ENCODE data around the gene EDN2.

The EDN2 gene

DNA sequence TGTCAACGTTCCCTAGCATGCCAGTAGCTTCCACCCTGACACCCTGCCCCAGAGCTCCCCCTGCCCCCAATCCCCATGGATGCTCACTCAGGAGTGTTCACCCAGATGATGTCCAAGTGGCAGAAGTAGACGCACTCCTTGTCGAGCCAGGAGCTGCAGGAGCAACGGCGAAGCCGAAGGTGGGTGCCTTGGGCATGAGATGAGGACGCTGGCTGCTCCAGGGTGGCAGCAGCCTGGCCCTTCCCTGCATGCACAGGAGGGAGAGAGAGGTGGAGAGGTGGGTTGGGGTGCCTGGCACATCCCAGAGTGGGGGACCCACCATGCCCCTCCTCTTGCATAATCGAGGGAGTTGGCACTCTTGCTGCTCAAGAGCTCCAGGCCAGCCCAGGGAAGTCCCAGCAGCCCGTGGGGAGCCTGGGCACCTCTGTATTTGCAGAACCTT is 502 bp downstream of the EDN2 start:
- TF ChIP-seq, protein P1, sequence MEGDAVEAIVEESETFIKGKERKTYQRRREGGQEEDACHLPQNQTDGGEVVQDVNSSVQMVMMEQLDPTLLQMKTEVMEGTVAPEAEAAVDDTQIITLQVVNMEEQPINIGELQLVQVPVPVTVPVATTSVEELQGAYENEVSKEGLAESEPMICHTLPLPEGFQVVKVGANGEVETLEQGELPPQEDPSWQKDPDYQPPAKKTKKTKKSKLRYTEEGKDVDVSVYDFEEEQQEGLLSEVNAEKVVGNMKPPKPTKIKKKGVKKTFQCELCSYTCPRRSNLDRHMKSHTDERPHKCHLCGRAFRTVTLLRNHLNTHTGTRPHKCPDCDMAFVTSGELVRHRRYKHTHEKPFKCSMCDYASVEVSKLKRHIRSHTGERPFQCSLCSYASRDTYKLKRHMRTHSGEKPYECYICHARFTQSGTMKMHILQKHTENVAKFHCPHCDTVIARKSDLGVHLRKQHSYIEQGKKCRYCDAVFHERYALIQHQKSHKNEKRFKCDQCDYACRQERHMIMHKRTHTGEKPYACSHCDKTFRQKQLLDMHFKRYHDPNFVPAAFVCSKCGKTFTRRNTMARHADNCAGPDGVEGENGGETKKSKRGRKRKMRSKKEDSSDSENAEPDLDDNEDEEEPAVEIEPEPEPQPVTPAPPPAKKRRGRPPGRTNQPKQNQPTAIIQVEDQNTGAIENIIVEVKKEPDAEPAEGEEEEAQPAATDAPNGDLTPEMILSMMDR (IDR thresholded peaks at IDR 0.05; ENCODE audit: borderline replicate concordance, insufficient read depth, low read depth, low read length): no peak
- no peak overlapping the region for H3K4me3 ChIP-seq (ENCODE audit: low read depth, low read length)

DNA sequence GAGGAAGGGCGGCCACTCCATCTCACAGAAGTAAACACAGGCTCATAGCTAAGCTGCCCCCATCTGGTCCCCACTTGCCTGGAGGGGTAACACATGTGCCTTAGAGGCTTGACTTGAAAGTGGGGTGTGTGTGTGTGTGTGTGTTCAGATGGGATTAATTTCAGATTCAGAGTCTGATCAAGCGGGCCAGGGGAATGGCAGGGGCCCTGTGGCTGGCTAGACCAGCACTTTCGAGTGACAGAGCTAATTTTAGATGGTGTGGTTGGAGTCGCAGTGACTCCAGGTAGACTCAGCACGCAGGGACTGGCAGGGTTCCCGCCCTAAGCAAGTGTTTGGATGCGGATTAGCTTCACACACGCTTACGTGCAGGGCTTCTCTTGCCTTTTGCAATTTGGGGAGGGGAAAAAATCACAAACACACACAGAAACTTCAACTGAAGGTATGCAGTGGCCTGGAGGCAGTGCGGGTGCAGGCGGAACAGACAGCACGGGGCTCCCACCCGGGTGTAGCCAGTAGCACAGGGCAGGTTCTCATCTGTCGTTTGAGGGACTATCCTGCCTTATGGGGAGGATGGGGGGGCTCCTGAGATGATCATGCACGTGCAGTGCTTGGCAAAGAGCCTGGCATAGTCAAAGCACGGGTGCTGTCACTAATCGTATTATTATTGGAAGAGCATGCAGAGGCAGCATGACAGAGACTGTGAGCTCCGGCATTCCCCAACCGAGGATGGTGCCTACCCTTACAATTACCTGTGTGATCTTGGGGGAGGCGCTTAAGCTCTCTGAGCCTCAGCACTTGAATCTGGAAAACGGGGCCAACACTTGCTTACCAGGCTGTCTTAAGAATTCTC is 1.3 kb downstream of the EDN2 start:
- TF ChIP-seq, protein P1 (IDR thresholded peaks at IDR 0.05; ENCODE audit: borderline replicate concordance, insufficient read depth, low read depth, low read length): no peak
- no peak overlapping the region for H3K4me3 ChIP-seq (ENCODE audit: low read depth, low read length)

DNA sequence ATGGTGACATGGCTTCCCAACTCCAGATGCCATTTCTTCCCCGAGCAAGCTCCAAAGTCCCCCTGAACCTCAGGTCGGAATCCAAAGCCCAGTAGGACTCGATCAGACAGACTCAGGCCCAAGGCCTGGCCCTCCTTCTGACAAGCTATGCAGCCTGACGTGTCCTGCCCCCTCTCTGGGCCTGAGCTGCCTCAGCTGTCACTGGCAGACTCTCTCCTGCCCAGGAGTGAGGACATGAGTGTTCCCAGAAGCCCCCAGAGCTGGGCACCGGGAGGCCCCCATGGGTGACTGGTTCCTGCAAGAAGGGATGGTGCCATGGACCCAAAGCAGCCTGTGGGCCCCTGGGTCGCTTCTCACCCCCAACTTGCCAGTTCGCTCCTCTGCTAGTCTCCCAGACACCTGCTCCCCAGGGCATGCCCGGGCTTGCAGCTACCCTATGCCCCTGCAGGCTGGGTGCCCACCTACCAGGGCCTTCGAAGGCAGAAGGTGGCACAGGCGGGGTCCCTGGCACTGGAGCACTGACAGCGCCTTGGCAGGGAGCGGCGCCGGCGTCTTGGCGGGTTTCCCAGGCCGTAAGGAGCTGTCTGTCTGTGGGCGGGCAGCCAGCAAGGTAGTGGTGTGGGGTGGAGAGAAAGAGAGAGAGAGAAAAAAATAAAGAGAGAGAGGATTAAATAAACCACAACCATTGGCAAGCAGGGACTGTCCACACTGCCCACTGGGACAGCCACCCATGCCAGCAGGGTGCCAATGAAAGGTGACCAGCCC is 2.3 kb downstream of the EDN2 start:
- TF ChIP-seq, protein P1 (IDR thresholded peaks at IDR 0.05; ENCODE audit: borderline replicate concordance, insufficient read depth, low read depth, low read length): no peak
- no peak overlapping the region for H3K4me3 ChIP-seq (ENCODE audit: low read depth, low read length)

DNA sequence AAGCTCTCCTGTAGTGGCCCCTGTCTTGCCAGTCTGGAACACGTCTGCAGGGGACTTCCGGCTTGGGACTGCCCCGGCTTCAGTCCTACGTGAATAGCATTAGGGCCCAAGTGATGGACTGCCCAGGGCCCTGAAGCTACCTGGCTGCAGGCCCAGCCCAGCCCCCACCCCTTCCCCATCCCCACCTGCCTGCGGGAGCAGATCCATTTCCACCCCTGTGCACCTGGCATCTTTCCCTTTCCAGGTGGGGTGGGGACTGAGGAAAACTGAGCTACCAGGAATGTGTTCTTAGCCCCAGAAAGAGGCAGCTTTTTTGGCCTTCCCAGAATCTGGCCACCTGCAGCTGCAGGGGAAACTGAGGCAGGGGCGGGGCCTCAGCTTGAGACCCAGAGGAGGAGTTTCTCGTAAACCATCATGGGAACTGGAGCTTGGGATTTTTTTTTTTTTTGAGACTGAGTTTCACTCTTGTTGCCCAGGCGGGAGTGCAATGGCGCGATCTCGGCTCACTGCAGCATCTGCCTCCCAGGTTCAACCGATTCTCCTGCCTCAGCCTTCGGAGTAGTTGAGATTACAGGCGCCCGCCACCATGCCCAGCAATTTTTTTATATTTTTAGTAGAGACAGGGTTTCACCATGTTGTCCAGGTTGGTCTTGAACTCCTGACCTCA is 3.2 kb downstream of the EDN2 start:
- TF ChIP-seq, protein P1 (IDR thresholded peaks at IDR 0.05; ENCODE audit: borderline replicate concordance, insufficient read depth, low read depth, low read length): no peak
- no peak overlapping the region for H3K4me3 ChIP-seq (ENCODE audit: low read depth, low read length)

DNA sequence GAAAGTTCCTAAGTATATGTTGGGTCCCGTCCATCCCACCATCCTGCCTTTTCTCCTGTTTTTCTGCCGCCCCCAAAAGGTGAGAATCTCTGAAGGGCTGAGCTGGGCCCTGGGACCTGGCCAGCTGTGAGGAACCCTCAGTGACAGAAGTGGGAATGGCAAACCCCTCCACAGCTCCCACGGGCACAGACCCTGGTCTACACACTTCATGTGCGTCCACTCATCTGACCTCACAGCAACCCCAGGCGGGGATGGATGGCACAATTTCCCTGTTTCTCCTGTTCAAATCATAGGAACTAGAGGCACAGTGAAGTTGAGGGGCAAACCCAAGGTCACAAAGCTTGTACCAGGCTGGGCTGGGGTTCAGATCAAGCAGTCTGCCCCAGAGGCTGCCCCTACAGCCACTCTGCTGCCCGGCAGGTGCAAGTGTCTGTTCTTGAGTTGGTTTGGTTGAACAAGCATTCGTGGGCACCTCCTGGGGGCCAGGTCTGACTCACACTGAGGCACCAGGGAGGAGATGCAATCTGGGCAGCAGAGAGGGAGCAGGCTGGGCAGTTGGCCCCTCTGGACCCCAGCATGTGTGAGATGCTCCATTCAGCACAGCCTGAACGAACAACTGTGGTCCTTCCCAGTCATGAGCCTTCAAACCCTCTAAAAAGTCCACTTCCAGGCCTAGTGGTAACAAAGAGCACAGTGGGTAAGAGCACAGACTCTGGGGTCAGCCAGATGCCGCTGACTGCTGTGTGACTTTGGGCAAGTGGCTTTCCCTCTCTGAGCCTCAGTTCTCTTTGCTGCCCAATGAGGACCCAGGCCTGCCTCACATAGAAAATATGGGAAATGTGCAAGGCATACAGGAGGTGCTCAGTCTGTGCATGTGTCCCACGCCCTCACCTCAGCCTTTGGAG is 4.0 kb downstream of the EDN2 start:
- TF ChIP-seq, protein P1 (IDR thresholded peaks at IDR 0.05; ENCODE audit: borderline replicate concordance, insufficient read depth, low read depth, low read length): no peak
- no peak overlapping the region for H3K4me3 ChIP-seq (ENCODE audit: low read depth, low read length)

DNA sequence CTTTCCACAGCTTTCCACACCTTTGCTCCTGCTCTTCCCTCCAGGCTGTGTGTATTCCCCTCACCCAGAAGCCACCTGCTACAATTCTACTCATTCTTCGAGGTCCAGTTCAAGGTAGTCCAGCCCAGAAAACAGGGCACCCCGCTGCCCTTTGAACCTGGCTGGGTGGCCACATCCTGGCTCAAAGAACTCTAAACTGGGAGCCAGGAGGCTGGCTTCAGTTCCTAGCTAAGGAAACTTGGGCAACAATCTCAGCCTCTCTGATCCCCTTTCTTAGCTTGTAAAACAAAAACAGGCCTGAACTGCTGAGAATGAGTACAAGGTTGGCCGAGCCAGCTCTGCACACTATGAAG is 4.7 kb downstream of the EDN2 start:
- TF ChIP-seq, protein P1 (IDR thresholded peaks at IDR 0.05; ENCODE audit: borderline replicate concordance, insufficient read depth, low read depth, low read length): no peak
- no peak overlapping the region for H3K4me3 ChIP-seq (ENCODE audit: low read depth, low read length)
